HepG2 (cell line): ENCODE measurements around the gene KIF17. TPM values are rescaled to one million over a fixed set of nuclear protein-coding genes. Genes with fewer than 3 reads are reported as not detected.

ENCODE experiments used
- ATAC-seq: fragments of 200-7000 bp; cut with Tn5 transposase; 3 replicates; pipeline ENCODE4 v1.9.1; 2020; ENCODE audit warnings: mild to moderate bottlenecking, moderate library complexity
- BruUV-seq: library from RNA; stranded (reverse); fragments of 400-500 nt; replicated peaks from 2 replicates; lab custom pipeline; 2021; lab: Mats Ljungman, UMichigan
- CTCF ChIA-PET: fragments of 300-600 bp; formaldehyde crosslinking; extraction: SDS; loops from one replicate; lab custom pipeline; 2021; ENCODE audit warnings: low total read pairs, inconsistent platforms, low intra/inter-chr PET ratio; lab: Yijun Ruan, JAX
- POLR2A ChIA-PET: fragments of 350-600 bp; sonication (Branson Sonifier 250); formaldehyde crosslinking; loops from one replicate; lab custom pipeline; 2020; ENCODE audit warnings: antibody characterized with exemption, inconsistent platforms; lab: Yijun Ruan, JAX
- DNase-seq: peaks from one replicate; pipeline ENCODE4 v3.0.0-alpha.2; 2015; ENCODE audit warnings: low spot score
- FAIRE-seq: peaks from 3 replicates; lab custom pipeline; 2011; peaks lifted over from hg19 to GRCh38; lab: Jason Lieb, UNC
- H2AFZ ChIP-seq: one replicate; pipeline ENCODE4 v1.6.1; 2011; ENCODE audit warnings: low read length, inconsistent platforms
- H3K27ac ChIP-seq: fragments of 300-600 bp; 3 replicates; pipeline ENCODE4 v1.8.0; 2011; ENCODE audit warnings: mixed run types, mild to moderate bottlenecking, mixed read lengths, low read length, inconsistent platforms; ENCODE audit not compliant: insufficient read depth; ENCODE audit errors: extremely low read length
- H3K27me3 ChIP-seq, 2 experiments: fragments of 200-600 bp in 1 of 2; 2 replicates in 1 of 2; 3 replicates in 1 of 2; pipeline versions ENCODE4 v1.6.0 to v1.8.0; 2011; ENCODE audit warnings: low read length in 2 of 2, mild to moderate bottlenecking in 2 of 2, moderate library complexity in 2 of 2, inconsistent platforms in 1 of 2; ENCODE audit not compliant: insufficient read depth in 2 of 2, control insufficient read depth in 1 of 2
- H3K36me3 ChIP-seq, 2 experiments: fragments of 200-600 bp in 1 of 2; replicated peaks in 1 of 2; 2 replicates in 1 of 2; 3 replicates in 1 of 2; pipeline versions ENCODE4 v1.5.1 to v1.8.0; 2011; ENCODE audit warnings: low read length in 2 of 2, inconsistent platforms in 1 of 2; ENCODE audit not compliant: insufficient read depth in 2 of 2, control insufficient read depth in 1 of 2
- H3K4me1 ChIP-seq: 2 replicates; pipeline ENCODE4 v1.5.1; 2012; ENCODE audit warnings: low read length, inconsistent platforms; ENCODE audit not compliant: insufficient read depth
- H3K4me2 ChIP-seq: 2 replicates; pipeline ENCODE4 v1.6.0; 2011; ENCODE audit warnings: low read depth, low read length, inconsistent platforms
- H3K4me3 ChIP-seq, 3 experiments: fragments of 200-600 bp in 1 of 3; sonication (generic), shearing (Covaris generic) in 1 of 3; replicated peaks in 1 of 3; 2 replicates each; pipeline ENCODE4 v1.5.1; 2011 to 2016; ENCODE audit warnings: low read length in 3 of 3, inconsistent platforms in 2 of 3, low read depth in 2 of 3, mild to moderate bottlenecking in 2 of 3, control low read depth in 1 of 3, mixed read lengths in 1 of 3; ENCODE audit not compliant: insufficient read depth in 1 of 3
- H3K79me2 ChIP-seq: one replicate; pipeline ENCODE4 v1.6.1; 2011; ENCODE audit warnings: low read length, inconsistent platforms; ENCODE audit not compliant: insufficient read depth
- H3K9ac ChIP-seq: 2 replicates; pipeline ENCODE4 v1.6.0; 2011; ENCODE audit warnings: mild to moderate bottlenecking, low read depth, low read length, inconsistent platforms; ENCODE audit not compliant: insufficient read depth
- H3K9me3 ChIP-seq: 2 replicates; pipeline ENCODE4 v1.5.1; 2012; ENCODE audit warnings: mild to moderate bottlenecking, low read length
- H4K20me1 ChIP-seq: 2 replicates; pipeline ENCODE4 v1.6.0; 2011; ENCODE audit warnings: inconsistent platforms, mild to moderate bottlenecking, low read length, moderate library complexity; ENCODE audit not compliant: insufficient read depth
- KDM5B ChIP-seq: sonication (generic); formaldehyde crosslinking; IDR thresholded peaks from 2 replicates; pipeline ENCODE4 v1.4.0; 2020; ENCODE audit warnings: missing genetic modification reagents, mild to moderate bottlenecking, borderline replicate concordance
- ZNF563 ChIP-seq: sonication (generic); formaldehyde crosslinking; IDR thresholded peaks from 2 replicates; pipeline ENCODE4 v1.8.0; 2022; ENCODE audit warnings: mild to moderate bottlenecking, moderate library complexity, missing genetic modification reagents
- ZNF674 ChIP-seq: sonication (generic); formaldehyde crosslinking; IDR thresholded peaks from 2 replicates; pipeline ENCODE4 v1.5.0; 2020; ENCODE audit warnings: low read depth, mild to moderate bottlenecking, missing genetic modification reagents
- ZNF768 ChIP-seq: sonication (generic); formaldehyde crosslinking; IDR thresholded peaks from 2 replicates; pipeline ENCODE4 v1.4.0; 2020; ENCODE audit warnings: missing genetic modification reagents
- ZNF790 ChIP-seq: sonication (generic); formaldehyde crosslinking; IDR thresholded peaks from 2 replicates; pipeline ENCODE4 v1.8.0; 2022; ENCODE audit warnings: missing genetic modification reagents, mild to moderate bottlenecking, borderline replicate concordance
- WGBS: methylation state at CpG from one replicate; pipeline ENCODE4 v1.1.6; 2017; ENCODE audit warnings: low lambda C conversion rate; 5-methylcytosine and 5-hydroxymethylcytosine counted together
- in situ Hi-C: cut with HindIII; loops from 2 replicates; pipeline ENCODE4 v1.10.0; 2017; ENCODE audit warnings: low pct_unique_long_range_greater_than_20kb; ENCODE audit not compliant: extremely low pct_ligation_motif_present
- intact Hi-C: fragments of 100-400 bp; cut with micrococcal nuclease; formaldehyde crosslinking; loops from one replicate; pipeline ENCODE4 v1.10.0; 2022; ENCODE audit not compliant: unreplicated experiment
- polyA plus RNA-seq, 8 experiments: library from polyadenylated mRNA; depleted of rRNA in 3 of 8; stranded (reverse) in 7 of 8; unstranded in 1 of 8; fragments of >200 nt; fragmentation: Illumina TruSeq in 4 of 8; extraction: Trizol in 4 of 8; gene quantifications; 2 replicates each; pipeline versions ENCODE4 v1.2.1 to v1.2.3, GENCODE V29; 2011 to 2016; ENCODE audit warnings: low read depth in 4 of 8, missing spikeins in 1 of 8, mixed read lengths in 1 of 8; ENCODE audit not compliant: insufficient read depth in 1 of 8
- total RNA-seq, 5 experiments: library from RNA; depleted of rRNA; stranded (reverse); fragments of >200 nt; fragmentation: Illumina TruSeq; extraction: Trizol; gene quantifications; 2 replicates each; pipeline ENCODE4 v1.2.3, GENCODE V29; 2016; ENCODE audit warnings: low read depth in 1 of 5
- TF ChIP-seq, protein P1 (sequence below): sonication (generic); formaldehyde crosslinking; IDR thresholded peaks from 2 replicates; pipeline ENCODE4 v1.4.0; 2020; ENCODE audit warnings: missing genetic modification reagents
- TF ChIP-seq, protein P2 (sequence below): sonication (generic); formaldehyde crosslinking; IDR thresholded peaks from 2 replicates; pipeline ENCODE4 v1.8.1; 2023; ENCODE audit warnings: mild to moderate bottlenecking, missing genetic modification reagents

KIF17 gene
- total and polyA plus RNA-seq, 2 of the 13 experiments (the other 11 are each of a cell fraction or from before 2014, with no cell fraction given) = 0.24 to 0.44 TPM

- TF ChIP-seq ZNF674 = no peak
- no peak for TF ChIP-seq ZNF563 (CRISPR knock-in tag)
- no peak for TF ChIP-seq ZNF790 (CRISPR knock-in tag)
- TF ChIP-seq, protein P1, sequence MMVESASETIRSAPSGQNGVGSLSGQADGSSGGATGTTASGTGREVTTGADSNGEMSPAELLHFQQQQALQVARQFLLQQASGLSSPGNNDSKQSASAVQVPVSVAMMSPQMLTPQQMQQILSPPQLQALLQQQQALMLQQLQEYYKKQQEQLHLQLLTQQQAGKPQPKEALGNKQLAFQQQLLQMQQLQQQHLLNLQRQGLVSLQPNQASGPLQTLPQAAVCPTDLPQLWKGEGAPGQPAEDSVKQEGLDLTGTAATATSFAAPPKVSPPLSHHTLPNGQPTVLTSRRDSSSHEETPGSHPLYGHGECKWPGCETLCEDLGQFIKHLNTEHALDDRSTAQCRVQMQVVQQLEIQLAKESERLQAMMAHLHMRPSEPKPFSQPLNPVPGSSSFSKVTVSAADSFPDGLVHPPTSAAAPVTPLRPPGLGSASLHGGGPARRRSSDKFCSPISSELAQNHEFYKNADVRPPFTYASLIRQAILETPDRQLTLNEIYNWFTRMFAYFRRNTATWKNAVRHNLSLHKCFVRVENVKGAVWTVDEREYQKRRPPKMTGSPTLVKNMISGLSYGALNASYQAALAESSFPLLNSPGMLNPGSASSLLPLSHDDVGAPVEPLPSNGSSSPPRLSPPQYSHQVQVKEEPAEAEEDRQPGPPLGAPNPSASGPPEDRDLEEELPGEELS (CRISPR knock-in tag) = no peak
- TF ChIP-seq, protein P2, sequence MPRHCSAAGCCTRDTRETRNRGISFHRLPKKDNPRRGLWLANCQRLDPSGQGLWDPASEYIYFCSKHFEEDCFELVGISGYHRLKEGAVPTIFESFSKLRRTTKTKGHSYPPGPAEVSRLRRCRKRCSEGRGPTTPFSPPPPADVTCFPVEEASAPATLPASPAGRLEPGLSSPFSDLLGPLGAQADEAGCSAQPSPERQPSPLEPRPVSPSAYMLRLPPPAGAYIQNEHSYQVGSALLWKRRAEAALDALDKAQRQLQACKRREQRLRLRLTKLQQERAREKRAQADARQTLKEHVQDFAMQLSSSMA (CRISPR knock-in tag) = no peak
- TF ChIP-seq, all 625 proteins: peak for 0
Observed at GRCh38 chr1:20684651-20685050, 33.2 kb downstream of the KIF17 start (continued).

GRCh38 chr1:20684050-20684620 is 33.7 kb downstream of the KIF17 start:
- no TSS peak for BruUV-seq
- no peak for ATAC-seq
- TF ChIP-seq KDM5B (CRISPR knock-in tag) (no peak), ZNF768 (peak; percentile 86)
- ChIA-PET POLR2A (interaction anchor here (1.1 kb wide), 1 partner anchor 17 kb away, joined by 3 read pairs; no protein-coding TSS in a partner anchor), CTCF (no interaction called here)
- H4K20me1 ChIP-seq = no peaks in the 10 kb centered on the region
- H3K27me3 ChIP-seq = peaks cover 2 to 57% of the 10 kb centered on the region in 2 experiments; a peak in 4 of 5 replicates
- no peaks in the 10 kb centered on the region for H3K36me3 ChIP-seq
- DNase-seq = no peak
- no peak overlapping the region for H3K9ac ChIP-seq
- H3K4me3 ChIP-seq = no peak overlapping the region
- intact Hi-C loops = no loop called here
- no peak overlapping the region for H3K27ac ChIP-seq
- WGBS = 20% methylated on average over 1 of the region's 13 CpGs
- H3K79me2 ChIP-seq = no peaks in the 10 kb centered on the region
- no peak overlapping the region for H2AFZ ChIP-seq
- H3K9me3 ChIP-seq = no peaks in the 10 kb centered on the region
- no peak for FAIRE-seq
- H3K4me2 ChIP-seq = no peak overlapping the region
- peaks cover 44% of the 10 kb centered on the region for H3K4me1 ChIP-seq
- in situ Hi-C loops = no loop called here
